GM10248 (cell line): ENCODE data around the gene CIB1.
"Not testable (repeated sequence)": the region's sequence is repeated elsewhere in the genome, so short reads cannot be mapped to it uniquely, and the experiment has no call there.

Source experiments
- CTCF ChIA-PET: fragments of 300-600 bp; sonication (Branson Sonifier 250); formaldehyde crosslinking; extraction: SDS; loops from one replicate; lab custom pipeline; 2021; ENCODE audit warnings: antibody characterized with exemption; lab: Yijun Ruan, JAX
- POLR2A ChIA-PET: fragments of 350-650 bp; sonication (Branson Sonifier 250); formaldehyde crosslinking; extraction: SDS; loops from one replicate; lab custom pipeline; 2020; ENCODE audit warnings: antibody characterized with exemption; lab: Yijun Ruan, JAX
- DNase-seq: peaks from one replicate; pipeline ENCODE4 v3.0.0; 2012; ENCODE audit errors: extremely low spot score
- CTCF ChIP-seq: IDR thresholded peaks from 2 replicates; pipeline ENCODE4 v1.5.1; 2012; ENCODE audit warnings: mild to moderate bottlenecking, low read depth; ENCODE audit errors: extremely low read depth, missing control alignments, control extremely low read depth

The CIB1 gene

GRCh38 chr15:90233387-90234095, at the start of gene CIB1:
CIB1 (minus strand) TSS chr15:90233941; CDS start chr15:90233885, 56 bp downstream.
- POLR2A ChIA-PET, result interaction anchor here (0.5 to 1.3 kb wide), 13 partner anchors 10 to 987 kb away, joined by 3 to 7 read pairs (median 3); partner anchors contain the start of gene SEMA4B
- peak; percentile 99 for DNase-seq
- CTCF ChIA-PET, result interaction anchor here (0.7 to 6.0 kb wide), 18 partner anchors 9 to 724 kb away, joined by 3 to 63 read pairs (median 5); partner anchors contain the start of genes IDH2 and SEMA4B
- TF ChIP-seq CTCF, result no peak

GRCh38 chr15:90281637-90282036, 47.9 kb upstream of the CIB1 start:
- CTCF ChIA-PET, result interaction anchor here (1.6 to 2.6 kb wide), 2 partner anchors 11 to 20 kb away, joined by 6 to 23 read pairs; no protein-coding TSS in a partner anchor

GRCh38 chr15:90280743-90281142, 47.0 kb upstream of the CIB1 start:
- DNase-seq, POLR2A ChIA-PET: not testable (repeated sequence)
- CTCF ChIA-PET, result interaction anchor here (1.2 to 1.3 kb wide), 2 partner anchors 10 to 12 kb away, joined by 3 to 8 read pairs; no protein-coding TSS in a partner anchor

More at GRCh38 chr15:90281637-90282036, 47.9 kb upstream of the CIB1 start:
- POLR2A ChIA-PET, DNase-seq: not testable (repeated sequence)

GRCh38 chr15:90278467-90278866, 44.7 kb upstream of the CIB1 start:
- DNase-seq, CTCF ChIA-PET: not testable (repeated sequence)
- POLR2A ChIA-PET, result interaction anchor here (0.7 kb wide), 1 partner anchor 331 kb away, joined by 5 read pairs; no protein-coding TSS in a partner anchor

GRCh38 chr15:90271459-90272166, 37.9 kb upstream of the CIB1 start:
- no peak for DNase-seq
- ChIA-PET POLR2A (interaction anchor here (0.5 to 1.7 kb wide), 3 partner anchors 23 to 111 kb away, joined by 3 to 4 read pairs (median 3); partner anchors contain the start of genes CIB1 and GDPGP1), CTCF (interaction anchor here (1.4 kb wide), 1 partner anchor 9 kb away, joined by 3 read pairs; no protein-coding TSS in a partner anchor)
- TF ChIP-seq CTCF, result no peak

- POLR2A ChIA-PET, result interaction anchor here (0.8 to 1.7 kb wide), 2 partner anchors 22 to 37 kb away, joined by 3 read pairs; partner anchors contain the start of genes CIB1 and GDPGP1
- CTCF ChIA-PET, result interaction anchor here (1.1 to 1.6 kb wide), 5 partner anchors 9 to 31 kb away, joined by 3 to 6 read pairs (median 4); no protein-coding TSS in a partner anchor
Observed at GRCh38 chr15:90270502-90271150, 36.9 kb upstream of the CIB1 start.

GRCh38 chr15:90268415-90268814, 34.7 kb upstream of the CIB1 start:
- CTCF ChIA-PET, result interaction anchor here (0.8 to 1.7 kb wide), 3 partner anchors 18 to 51 kb away, joined by 3 to 7 read pairs (median 4); no protein-coding TSS in a partner anchor
- DNase-seq, result no peak
- TF ChIP-seq CTCF, result no peak
- POLR2A ChIA-PET, result interaction anchor here (0.5 to 0.6 kb wide), 2 partner anchors 117 to 180 kb away, joined by 4 to 6 read pairs; no protein-coding TSS in a partner anchor

More at GRCh38 chr15:90270502-90271150, 36.9 kb upstream of the CIB1 start:
- TF ChIP-seq CTCF, result no peak
- DNase-seq, result no peak
